H4 (cell line): ENCODE data around the gene AMZ1. TPM values are rescaled to one million over a fixed set of nuclear protein-coding genes. Genes with fewer than 3 reads are reported as not detected.
"Not testable (repeated sequence)": the region's sequence is repeated elsewhere in the genome, so short reads cannot be mapped to it uniquely, and the experiment has no call there.

Source experiments
- DNase-seq: peaks from one replicate; pipeline ENCODE4 v3.0.0-alpha.2; 2015; ENCODE audit warnings: low spot score
- total RNA-seq: library from RNA; depleted of rRNA; stranded (reverse); fragments of >200 nt; shearing (Covaris generic); gene quantifications from 2 replicates; pipeline ENCODE4 v1.2.3, GENCODE V29; 2014

The AMZ1 gene
- total RNA-seq, 1 experiment from 2014 or later = not detected

- DNase-seq = no peak
Observed at GRCh38 chr7:2667843-2668242, 20.2 kb upstream of the AMZ1 start.

DNA sequence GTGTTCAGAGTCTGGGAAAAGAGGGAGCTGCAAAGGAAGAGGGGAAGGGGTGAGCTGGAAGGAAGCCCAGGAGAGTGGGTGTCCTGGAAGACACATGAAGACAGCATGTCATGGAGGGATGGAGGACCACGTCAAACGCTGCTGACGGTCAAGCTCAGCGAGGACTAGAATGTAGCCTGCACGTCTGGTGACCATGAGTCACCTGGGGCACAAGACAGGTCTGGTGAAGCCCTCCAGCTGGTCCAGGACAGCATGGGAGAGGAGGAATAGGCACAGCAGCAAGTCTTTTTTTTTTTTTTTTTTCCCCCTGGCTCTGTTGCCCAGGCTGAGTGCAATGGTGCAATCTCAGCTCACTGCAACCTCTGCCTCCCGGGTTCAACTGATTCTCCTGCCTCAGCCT, 19.6 kb upstream of the AMZ1 start:
- DNase-seq = peak; percentile 84

DNA sequence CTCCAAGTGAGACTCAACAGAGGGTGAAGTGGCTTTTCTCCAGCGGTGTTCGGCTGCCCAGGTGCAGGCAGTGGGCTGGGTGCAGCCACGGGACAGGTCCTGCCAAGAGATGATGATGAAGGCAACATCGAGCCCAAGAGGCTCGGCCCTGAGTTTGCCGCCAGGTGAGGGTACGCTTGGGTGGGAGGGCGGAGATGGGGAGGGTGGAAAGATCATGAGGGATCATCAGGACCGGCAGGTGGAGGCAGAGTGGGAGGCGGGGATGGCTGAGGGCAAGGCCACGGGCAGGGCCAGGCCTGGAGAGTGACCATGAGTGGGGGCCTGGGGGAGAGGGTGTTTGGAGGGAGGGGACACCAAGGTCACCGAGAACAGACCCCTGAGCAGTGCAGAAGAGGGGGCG, 17.8 kb upstream of the AMZ1 start:
- DNase-seq = no peak

DNA sequence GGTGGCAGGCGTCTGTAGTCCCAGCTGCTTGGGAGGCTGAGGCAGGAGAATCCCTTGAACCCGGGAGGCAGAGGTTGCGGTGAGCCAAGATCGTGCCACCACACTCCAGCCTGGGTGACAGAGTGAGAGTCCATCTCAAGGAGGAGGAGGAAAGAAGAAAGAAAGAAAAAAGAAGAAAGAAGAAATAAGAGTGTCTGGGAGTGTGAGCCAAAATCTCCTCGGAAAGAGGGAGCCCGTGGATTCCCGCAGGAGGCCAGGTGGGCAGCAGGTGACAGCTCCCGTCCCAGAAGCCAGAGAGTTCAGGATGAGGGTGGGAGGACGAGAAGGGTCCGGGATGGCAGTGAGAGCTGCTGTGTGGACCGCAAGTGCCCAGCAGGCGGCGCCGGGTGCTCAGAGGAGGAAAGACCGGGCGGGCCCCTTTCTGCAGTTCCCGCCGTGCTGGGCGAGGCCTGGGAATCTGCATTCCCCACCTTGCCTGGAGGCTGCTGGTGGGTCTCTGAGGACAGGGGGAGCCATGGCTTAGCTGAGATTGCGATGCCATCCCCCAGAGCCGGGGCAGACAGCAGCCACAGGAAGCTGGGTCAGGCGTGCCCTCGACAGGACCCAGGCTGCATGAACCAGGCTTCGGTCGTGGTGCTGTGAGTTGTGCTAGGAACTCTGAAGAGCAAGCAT, 17.1 kb upstream of the AMZ1 start:
- DNase-seq = peak; percentile 86

- not testable (repeated sequence) for DNase-seq
Observed at GRCh38 chr7:2673214-2673613, 14.8 kb upstream of the AMZ1 start.

- DNase-seq = no peak
Observed at GRCh38 chr7:2673934-2674333, 14.1 kb upstream of the AMZ1 start.

DNA sequence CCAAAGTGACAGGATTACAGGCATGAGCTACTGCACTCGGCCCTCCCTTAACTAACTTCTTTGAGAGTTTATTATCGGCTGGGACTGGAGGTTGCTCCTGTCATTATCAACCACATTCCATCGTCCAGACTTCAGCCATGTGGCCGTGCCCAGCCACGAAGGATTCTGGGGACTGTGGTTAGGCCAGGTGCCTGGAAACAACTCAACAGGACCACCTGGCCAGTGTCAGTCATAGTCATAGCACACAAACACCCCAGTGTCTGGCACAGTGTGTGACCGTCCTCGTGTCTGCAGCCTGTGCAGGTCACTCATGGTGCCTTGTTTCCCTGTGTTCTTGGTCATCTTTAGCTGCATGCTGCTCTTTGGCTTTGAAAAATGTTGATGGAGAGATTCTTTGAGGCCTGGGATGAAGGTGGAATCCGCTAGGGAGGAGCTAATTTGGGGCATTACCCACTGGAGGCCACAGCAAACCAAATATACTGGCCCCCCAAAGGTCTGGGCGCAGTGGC, 12.7 kb upstream of the AMZ1 start:
- DNase-seq = no peak

DNA sequence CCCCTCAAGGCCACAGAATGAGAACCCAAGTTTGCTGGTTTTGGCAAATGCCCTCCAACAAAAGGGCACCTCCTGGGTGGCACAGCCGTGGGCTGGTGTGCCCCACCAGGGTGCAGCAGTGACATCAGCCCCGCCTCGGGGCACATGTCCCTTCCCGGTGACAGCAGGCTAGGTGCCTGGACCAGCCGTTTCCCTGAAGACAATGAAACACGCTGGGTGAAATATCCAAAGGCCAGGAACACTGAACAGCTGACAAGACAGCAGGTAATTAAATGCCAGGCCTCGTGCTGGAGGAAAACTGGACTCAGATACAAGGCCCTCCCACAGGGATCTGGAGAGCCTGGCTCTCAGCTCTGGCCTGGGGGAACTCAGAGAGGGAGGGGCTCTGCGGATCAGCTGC, 11.4 kb upstream of the AMZ1 start:
- DNase-seq = not testable (repeated sequence)

DNA sequence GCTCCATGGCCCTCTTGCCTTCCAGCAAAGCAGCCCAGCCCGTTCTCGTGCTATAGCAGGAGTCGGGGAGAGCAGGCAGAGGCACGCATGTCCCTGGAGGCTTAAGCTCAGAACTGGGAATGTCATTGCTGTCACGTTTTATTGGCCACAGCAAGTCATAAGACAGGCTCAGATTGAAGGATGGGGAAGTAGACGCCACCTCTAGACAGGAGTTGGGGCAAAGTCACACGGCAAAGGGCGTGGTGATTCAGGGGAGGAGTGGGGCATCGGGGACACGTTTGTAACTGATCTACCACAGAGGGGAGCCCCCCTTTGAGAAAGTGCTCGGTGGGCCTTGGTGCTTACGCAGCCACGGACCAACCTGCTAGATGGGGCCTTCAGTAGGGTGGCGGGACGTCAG, 9.5 kb upstream of the AMZ1 start:
- DNase-seq = not testable (repeated sequence)

GRCh38 chr7:2679135-2680127, 8.6 kb upstream of the AMZ1 start:
- not testable (repeated sequence) for DNase-seq

- no peak for DNase-seq
Observed at GRCh38 chr7:2680256-2680655, 7.7 kb upstream of the AMZ1 start.

- DNase-seq = peak; percentile 88
Observed at GRCh38 chr7:2680792-2681490, 7.1 kb upstream of the AMZ1 start.

- DNase-seq = no peak
Observed at GRCh38 chr7:2681929-2682799, 5.8 kb upstream of the AMZ1 start.

DNA sequence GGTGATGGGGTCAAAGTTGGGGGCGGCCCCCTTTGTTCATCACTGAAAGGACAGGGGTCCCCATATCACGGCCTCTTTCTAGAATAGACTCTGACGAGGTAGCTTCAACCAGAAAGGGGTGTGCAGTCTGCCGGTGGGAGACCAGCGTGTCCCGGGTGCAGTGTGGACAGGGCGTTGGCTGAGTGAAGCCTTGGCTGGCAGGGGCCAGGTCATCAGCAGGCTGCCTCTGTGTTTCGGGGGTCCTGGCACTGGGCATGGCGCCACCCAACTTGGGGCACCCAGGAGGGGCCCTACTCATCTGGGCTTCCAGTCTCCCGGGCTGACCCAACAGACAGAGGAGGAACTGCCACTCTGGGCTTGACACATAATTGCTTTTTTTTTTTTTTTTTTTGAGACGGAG, 3.5 kb upstream of the AMZ1 start:
- DNase-seq = no peak

DNA sequence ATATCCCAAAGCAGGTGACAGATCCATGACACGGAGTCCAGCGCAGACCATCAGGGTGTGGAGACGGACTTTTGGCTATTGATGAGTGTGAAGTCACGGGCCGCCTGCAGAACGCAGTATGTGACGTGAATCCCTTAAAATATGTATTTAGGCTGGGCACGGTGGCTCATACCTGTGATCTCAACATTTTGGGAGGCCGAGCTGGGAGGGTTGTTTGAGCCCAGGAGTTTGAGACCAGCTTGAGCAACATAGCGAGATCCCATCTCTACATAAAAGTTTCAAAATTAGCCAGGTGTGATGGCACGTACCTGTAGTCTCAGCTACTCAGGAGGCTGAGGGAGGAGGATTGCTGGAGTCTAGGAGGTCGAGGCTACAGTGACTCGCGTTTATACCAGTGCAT, 1.9 kb upstream of the AMZ1 start:
- DNase-seq = no peak

DNA sequence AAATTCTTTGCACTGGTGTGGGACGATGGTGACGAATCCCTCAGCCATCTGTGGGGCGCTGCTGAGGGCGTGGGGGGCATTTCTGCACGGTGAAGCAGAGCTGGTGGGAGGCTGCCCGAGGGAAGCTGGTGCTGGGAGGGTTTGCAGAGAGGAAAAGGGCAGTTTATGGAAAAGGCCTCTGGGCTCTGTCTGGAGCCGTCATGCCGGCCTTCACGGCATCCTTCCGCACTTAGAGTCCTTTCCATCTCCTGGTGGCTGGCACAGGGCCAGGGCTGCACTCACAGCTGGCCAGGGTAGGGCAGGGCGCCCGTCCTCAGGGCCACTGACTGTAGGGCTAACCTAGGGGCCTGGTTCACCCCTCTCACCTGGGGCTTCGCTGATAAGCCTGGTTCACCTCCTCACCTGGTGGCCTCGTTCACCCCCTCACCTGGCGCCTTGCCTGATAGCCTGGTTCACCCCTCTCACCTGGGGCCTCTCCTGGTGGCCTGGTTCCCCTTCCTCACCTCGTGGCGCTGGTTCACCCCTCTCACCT, 598 bp upstream of the AMZ1 start:
- no peak for DNase-seq

DNA sequence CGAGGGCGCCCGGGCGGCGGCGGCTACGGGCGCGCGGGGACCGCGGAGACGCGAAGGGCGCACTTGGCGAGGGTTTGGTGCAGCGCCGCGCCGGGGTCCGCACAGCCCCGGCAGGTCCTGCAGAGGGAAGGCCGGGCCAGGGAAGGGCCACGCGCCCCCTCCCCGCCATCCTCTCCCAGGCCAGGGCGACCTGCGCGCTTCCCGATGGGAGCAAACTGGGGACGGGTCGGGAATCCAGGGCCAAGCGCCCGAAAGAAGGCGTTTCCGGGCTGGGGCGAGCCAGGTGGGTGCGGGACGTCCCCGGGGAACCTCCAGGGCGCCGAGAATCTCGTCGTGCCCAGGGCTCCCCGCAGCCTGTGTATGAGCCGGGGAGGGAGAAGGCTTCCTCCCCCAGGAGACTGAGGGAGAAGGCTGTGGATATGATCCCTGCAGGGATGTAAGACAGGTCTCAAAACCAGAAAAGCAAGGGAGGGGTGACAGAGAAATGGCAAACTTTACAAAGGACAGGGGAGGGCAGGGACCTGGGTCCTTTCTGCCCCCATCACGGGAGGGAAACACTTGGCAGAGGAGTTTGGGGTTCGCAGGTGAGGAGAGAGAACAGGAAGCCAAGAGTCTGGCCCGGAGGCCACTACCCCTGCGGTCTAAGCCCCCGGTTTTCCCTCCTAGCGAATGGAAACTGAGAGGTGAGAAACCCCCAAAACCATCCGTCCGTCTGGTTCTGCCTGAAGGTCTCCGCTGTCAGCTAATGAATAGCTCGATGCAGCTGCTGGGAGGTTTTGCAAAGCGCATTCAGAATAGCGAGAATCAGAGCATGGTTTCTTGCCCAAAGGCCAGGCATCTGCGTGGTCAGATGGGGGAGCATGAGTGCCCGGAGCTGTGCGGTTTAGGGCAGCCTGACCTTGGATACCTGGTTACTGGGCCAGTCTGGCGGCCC, 674 bp downstream of the AMZ1 start:
- no peak for DNase-seq

DNA sequence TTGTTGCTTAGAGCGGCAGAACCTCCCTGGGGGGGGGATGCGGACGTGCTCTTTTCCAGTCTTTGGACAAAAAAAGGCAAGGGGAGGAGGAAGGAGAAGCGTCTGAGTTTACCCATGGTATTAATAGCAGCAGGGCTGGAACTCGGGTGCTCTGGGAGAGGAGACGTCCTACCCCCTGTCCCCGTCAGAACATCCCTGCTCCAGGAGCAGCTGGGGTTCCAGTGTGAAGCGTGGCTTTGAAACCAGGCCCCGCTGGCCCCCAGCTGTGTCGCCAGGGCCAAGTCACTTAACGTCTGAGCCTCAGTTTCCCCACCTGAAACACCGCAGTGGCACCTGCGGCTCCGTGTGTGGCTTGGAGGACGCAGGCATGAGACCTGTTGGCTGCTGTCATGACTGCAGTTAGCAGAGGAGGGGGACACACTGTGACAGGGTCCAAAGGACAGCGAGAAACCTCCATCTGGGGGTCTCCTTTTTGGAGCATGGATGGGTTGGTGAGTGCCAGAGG, 1.4 kb downstream of the AMZ1 start:
- no peak for DNase-seq

DNA sequence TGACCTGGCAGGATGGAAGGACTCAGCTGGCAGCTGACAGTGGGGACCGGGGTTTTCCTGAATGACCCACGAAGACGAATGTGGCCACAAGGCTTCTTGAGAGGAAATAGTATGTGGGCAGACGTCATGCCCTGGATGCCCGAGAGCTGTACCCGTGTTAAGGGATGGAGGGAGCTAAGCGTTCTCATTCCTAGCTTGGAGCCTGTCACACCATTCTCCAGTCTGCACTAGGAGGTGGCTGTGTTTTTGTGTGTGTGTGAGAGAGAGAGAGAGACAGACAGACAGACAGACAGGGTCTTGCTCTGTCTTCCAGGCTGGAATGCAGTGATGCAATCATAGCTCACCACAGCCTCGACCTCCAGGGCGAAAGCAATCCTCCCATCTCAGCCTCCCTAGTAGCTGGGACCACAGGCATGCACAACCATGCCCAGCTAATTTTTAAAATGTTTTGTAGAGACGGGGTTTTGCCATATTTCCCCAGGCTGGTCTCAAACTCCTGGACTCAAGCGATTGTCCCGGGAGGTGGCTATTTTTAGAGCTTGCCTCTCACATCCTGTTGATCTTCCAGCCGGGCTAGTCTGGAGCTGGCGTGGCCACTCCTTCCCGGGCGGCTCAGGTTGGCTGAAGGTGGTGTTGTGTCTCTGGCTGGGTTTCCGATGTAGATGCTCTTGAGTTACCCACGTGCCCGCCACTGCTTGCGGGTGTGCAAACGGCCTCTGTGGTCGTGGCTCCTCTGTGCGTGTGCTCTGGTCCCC, 2.1 kb downstream of the AMZ1 start:
- peak; percentile 89 for DNase-seq
